HL-60 (cell line): ENCODE measurements around the gene ZNF44.

Source experiments
- DNase-seq, 2 experiments: peaks; one replicate each; pipeline ENCODE4 v3.0.0-alpha.2; 2010 to 2020; ENCODE audit warnings: low read depth in 1 of 2, low spot score in 1 of 2
- H3K27ac ChIP-seq: fragments of 250-450 bp; sonication (Bioruptor Pico); replicated peaks from 2 replicates; pipeline ENCODE4 v1.5.1; 2020; ENCODE audit warnings: mild to moderate bottlenecking, moderate library complexity
- H3K27me3 ChIP-seq: fragments of 250-450 bp; sonication (Bioruptor Pico); 2 replicates; pipeline ENCODE4 v1.5.1; 2021; ENCODE audit warnings: mild to moderate bottlenecking, moderate library complexity; ENCODE audit not compliant: insufficient read depth, poor library complexity, severe bottlenecking
- H3K4me3 ChIP-seq: replicated peaks from 2 replicates; pipeline ENCODE4 v1.5.1; 2011; ENCODE audit warnings: mild to moderate bottlenecking, control low read depth, low read length; ENCODE audit not compliant: insufficient read depth
- GABPA ChIP-seq: IDR thresholded peaks from 2 replicates; pipeline ENCODE4 v1.6.1; 2012; ENCODE audit warnings: low read depth
- POLR2AphosphoS5 ChIP-seq: IDR thresholded peaks from 2 replicates; pipeline ENCODE4 v1.6.1; 2012; ENCODE audit warnings: low read depth
- SPI1 ChIP-seq: IDR thresholded peaks from 2 replicates; pipeline ENCODE4 v1.6.1; 2012; ENCODE audit warnings: low read depth, mild to moderate bottlenecking, borderline replicate concordance
- TF ChIP-seq, protein P1 (sequence below): IDR thresholded peaks from one replicate; pipeline ENCODE4 v1.5.1; 2011; ENCODE audit warnings: low read length, control low read depth, inconsistent platforms; ENCODE audit not compliant: insufficient read depth
- TF ChIP-seq, protein P2 (sequence below): IDR thresholded peaks from 2 replicates; pipeline ENCODE4 v1.6.1; 2012; ENCODE audit warnings: low read depth; ENCODE audit not compliant: insufficient replicate concordance

The ZNF44 gene

DNA sequence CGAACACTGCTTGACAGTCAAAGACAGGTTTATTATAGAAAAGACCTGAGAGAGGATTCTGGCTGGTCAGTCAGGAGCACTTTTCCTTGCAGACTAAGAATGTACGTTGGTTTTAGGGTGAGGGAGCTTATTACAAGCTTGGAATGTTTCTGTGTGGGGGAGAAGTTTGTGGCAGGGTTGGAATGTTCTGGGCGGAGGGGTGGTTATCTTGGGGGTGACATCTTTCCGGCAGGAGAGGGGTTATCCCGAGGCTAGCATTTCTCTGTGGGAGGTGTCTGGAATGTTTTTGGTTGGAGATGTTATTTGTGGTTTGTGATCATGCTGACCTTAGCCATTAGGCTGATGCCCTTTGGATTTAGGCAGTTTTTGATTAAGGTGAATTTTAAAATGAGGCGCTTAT is 70.0 kb downstream of the ZNF44 start:
- Histone ChIP-seq H3K4me3 (no peak overlapping the region), H3K27ac (no peak overlapping the region), H3K27me3 (no peaks in the 10 kb centered on the region)
- TF ChIP-seq POLR2AphosphoS5 (no peak), GABPA (no peak), SPI1 (no peak)
- TF ChIP-seq, protein P1, sequence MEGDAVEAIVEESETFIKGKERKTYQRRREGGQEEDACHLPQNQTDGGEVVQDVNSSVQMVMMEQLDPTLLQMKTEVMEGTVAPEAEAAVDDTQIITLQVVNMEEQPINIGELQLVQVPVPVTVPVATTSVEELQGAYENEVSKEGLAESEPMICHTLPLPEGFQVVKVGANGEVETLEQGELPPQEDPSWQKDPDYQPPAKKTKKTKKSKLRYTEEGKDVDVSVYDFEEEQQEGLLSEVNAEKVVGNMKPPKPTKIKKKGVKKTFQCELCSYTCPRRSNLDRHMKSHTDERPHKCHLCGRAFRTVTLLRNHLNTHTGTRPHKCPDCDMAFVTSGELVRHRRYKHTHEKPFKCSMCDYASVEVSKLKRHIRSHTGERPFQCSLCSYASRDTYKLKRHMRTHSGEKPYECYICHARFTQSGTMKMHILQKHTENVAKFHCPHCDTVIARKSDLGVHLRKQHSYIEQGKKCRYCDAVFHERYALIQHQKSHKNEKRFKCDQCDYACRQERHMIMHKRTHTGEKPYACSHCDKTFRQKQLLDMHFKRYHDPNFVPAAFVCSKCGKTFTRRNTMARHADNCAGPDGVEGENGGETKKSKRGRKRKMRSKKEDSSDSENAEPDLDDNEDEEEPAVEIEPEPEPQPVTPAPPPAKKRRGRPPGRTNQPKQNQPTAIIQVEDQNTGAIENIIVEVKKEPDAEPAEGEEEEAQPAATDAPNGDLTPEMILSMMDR: no peak
- TF ChIP-seq, protein P2, sequence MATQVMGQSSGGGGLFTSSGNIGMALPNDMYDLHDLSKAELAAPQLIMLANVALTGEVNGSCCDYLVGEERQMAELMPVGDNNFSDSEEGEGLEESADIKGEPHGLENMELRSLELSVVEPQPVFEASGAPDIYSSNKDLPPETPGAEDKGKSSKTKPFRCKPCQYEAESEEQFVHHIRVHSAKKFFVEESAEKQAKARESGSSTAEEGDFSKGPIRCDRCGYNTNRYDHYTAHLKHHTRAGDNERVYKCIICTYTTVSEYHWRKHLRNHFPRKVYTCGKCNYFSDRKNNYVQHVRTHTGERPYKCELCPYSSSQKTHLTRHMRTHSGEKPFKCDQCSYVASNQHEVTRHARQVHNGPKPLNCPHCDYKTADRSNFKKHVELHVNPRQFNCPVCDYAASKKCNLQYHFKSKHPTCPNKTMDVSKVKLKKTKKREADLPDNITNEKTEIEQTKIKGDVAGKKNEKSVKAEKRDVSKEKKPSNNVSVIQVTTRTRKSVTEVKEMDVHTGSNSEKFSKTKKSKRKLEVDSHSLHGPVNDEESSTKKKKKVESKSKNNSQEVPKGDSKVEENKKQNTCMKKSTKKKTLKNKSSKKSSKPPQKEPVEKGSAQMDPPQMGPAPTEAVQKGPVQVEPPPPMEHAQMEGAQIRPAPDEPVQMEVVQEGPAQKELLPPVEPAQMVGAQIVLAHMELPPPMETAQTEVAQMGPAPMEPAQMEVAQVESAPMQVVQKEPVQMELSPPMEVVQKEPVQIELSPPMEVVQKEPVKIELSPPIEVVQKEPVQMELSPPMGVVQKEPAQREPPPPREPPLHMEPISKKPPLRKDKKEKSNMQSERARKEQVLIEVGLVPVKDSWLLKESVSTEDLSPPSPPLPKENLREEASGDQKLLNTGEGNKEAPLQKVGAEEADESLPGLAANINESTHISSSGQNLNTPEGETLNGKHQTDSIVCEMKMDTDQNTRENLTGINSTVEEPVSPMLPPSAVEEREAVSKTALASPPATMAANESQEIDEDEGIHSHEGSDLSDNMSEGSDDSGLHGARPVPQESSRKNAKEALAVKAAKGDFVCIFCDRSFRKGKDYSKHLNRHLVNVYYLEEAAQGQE: no peak
- no peak for DNase-seq

DNA sequence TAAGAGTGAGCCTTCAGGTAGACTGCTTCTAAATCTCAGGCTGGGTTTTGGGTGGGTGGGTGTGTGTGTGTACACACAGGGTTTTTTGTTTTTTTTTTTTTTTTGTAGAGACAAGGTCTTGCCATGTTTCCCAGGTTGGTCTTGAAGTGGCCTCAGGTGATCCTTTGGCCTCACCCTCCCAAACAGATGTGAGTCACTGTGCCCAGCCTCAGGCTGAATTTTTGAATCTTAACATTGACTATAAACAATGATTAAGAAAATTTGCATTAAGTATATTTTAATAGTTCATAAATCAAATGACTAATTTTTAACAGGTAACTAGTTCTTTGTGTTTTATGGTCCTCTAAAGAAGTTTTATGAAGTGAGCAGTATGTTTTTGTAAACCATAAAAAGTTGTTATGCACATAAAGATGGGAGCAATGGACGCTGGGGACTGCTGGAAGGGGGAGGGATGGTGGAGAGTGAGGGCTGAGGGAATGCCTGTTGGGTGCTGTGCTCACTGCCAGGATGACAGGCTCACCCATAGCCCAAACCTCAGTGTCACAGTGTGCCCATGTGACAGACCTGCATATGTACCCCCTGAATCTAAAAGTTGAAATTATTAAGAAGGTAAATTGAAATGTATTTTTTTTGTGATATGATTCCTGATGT is 71.6 kb downstream of the ZNF44 start:
- Histone ChIP-seq H3K27me3 (no peaks in the 10 kb centered on the region), H3K27ac (no peak overlapping the region), H3K4me3 (no peak overlapping the region)
- TF ChIP-seq, protein P1: no peak
- TF ChIP-seq GABPA (no peak), SPI1 (no peak), POLR2AphosphoS5 (no peak)
- TF ChIP-seq, protein P2: no peak
- no peak for DNase-seq
